HEK293 (cell line): ENCODE measurements around the gene PPEF2.
A peak's percentile ranks its signal among the peaks of the same experiment; 100 is the strongest.

ENCODE experiments used
- GLIS1 ChIP-seq: fragments of 450-650 bp; formaldehyde crosslinking; IDR thresholded peaks from 2 replicates; pipeline ENCODE4 v1.5.1; 2016; ENCODE audit warnings: missing biosample characterization, missing genetic modification characterization
- IKZF3 ChIP-seq: fragments of 450-650 bp; IDR thresholded peaks from 2 replicates; pipeline ENCODE4 v1.5.0; 2018; ENCODE audit warnings: missing biosample characterization, mild to moderate bottlenecking, missing genetic modification characterization, moderate library complexity
- KLF9 ChIP-seq: fragments of 450-650 bp; formaldehyde crosslinking; IDR thresholded peaks from 2 replicates; pipeline ENCODE4 v1.5.1; 2016; ENCODE audit warnings: missing biosample characterization, missing genetic modification characterization, low read depth
- OSR2 ChIP-seq: fragments of 450-650 bp; formaldehyde crosslinking; IDR thresholded peaks from 2 replicates; pipeline ENCODE4 v1.5.1; 2016; ENCODE audit warnings: missing biosample characterization, missing genetic modification characterization
- RBAK ChIP-seq: fragments of 450-650 bp; formaldehyde crosslinking; IDR thresholded peaks from 2 replicates; pipeline ENCODE4 v1.5.1; 2016; ENCODE audit warnings: missing biosample characterization, missing genetic modification characterization
- SALL2 ChIP-seq: fragments of 450-650 bp; formaldehyde crosslinking; IDR thresholded peaks from 2 replicates; pipeline ENCODE4 v1.5.0; 2017; ENCODE audit warnings: missing biosample characterization, mild to moderate bottlenecking, missing genetic modification characterization, borderline replicate concordance
- TCF7L2 ChIP-seq: IDR thresholded peaks from 2 replicates; pipeline ENCODE4 v1.6.1; 2011; ENCODE audit warnings: low read depth, mild to moderate bottlenecking, inconsistent platforms, low read length, moderate library complexity, borderline replicate concordance
- YY2 ChIP-seq: fragments of 450-650 bp; formaldehyde crosslinking; IDR thresholded peaks from 2 replicates; pipeline ENCODE4 v1.5.1; 2016; ENCODE audit warnings: missing biosample characterization, missing genetic modification characterization
- ZBTB44 ChIP-seq: fragments of 450-650 bp; IDR thresholded peaks from 2 replicates; pipeline ENCODE4 v1.5.1; 2018; ENCODE audit warnings: missing biosample characterization, mild to moderate bottlenecking, missing genetic modification characterization
- ZBTB49 ChIP-seq: fragments of 450-650 bp; formaldehyde crosslinking; IDR thresholded peaks from 2 replicates; pipeline ENCODE4 v1.5.1; 2016; ENCODE audit warnings: missing biosample characterization, missing genetic modification characterization, low read depth
- ZFP69B ChIP-seq: fragments of 450-650 bp; formaldehyde crosslinking; IDR thresholded peaks from 2 replicates; pipeline ENCODE4 v1.5.1; 2016; ENCODE audit warnings: missing biosample characterization, missing genetic modification characterization
- ZNF140 ChIP-seq: fragments of 450-650 bp; formaldehyde crosslinking; IDR thresholded peaks from 2 replicates; pipeline ENCODE4 v1.5.1; 2016; ENCODE audit warnings: missing biosample characterization, missing genetic modification characterization
- ZNF146 ChIP-seq: fragments of 450-650 bp; formaldehyde crosslinking; IDR thresholded peaks from 2 replicates; pipeline ENCODE4 v1.5.1; 2016; ENCODE audit warnings: missing biosample characterization, missing genetic modification characterization
- ZNF157 ChIP-seq: fragments of 450-650 bp; formaldehyde crosslinking; IDR thresholded peaks from 2 replicates; pipeline ENCODE4 v1.5.1; 2016; ENCODE audit warnings: missing biosample characterization, missing genetic modification characterization
- ZNF16 ChIP-seq: fragments of 450-650 bp; formaldehyde crosslinking; IDR thresholded peaks from 2 replicates; pipeline ENCODE4 v1.5.1; 2016; ENCODE audit warnings: low read depth, missing biosample characterization, missing genetic modification characterization
- ZNF223 ChIP-seq: fragments of 450-650 bp; formaldehyde crosslinking; IDR thresholded peaks from 2 replicates; pipeline ENCODE4 v1.5.1; 2016; ENCODE audit warnings: missing biosample characterization, missing genetic modification characterization
- ZNF248 ChIP-seq: fragments of 450-650 bp; formaldehyde crosslinking; IDR thresholded peaks from 2 replicates; pipeline ENCODE4 v1.5.1; 2017; ENCODE audit warnings: missing biosample characterization, missing genetic modification characterization
- ZNF26 ChIP-seq: fragments of 450-650 bp; formaldehyde crosslinking; IDR thresholded peaks from 2 replicates; pipeline ENCODE4 v1.5.1; 2016; ENCODE audit warnings: missing biosample characterization, missing genetic modification characterization
- ZNF266 ChIP-seq: fragments of 450-650 bp; formaldehyde crosslinking; IDR thresholded peaks from 2 replicates; pipeline ENCODE4 v1.5.1; 2016; ENCODE audit warnings: missing biosample characterization, missing genetic modification characterization, low read depth
- ZNF274 ChIP-seq, 2 experiments: fragments of 200-500 bp in 1 of 2; fragments of 450-650 bp in 1 of 2; sonication (Bioruptor generic) in 1 of 2; formaldehyde crosslinking in 1 of 2; IDR thresholded peaks; 2 replicates each; pipeline versions ENCODE4 v1.5.1 to v1.6.1; 2014 to 2016; ENCODE audit warnings: borderline replicate concordance in 1 of 2, inconsistent platforms in 1 of 2, low read length in 1 of 2, missing biosample characterization in 1 of 2, missing genetic modification characterization in 1 of 2
- ZNF324 ChIP-seq: fragments of 450-650 bp; formaldehyde crosslinking; IDR thresholded peaks from 2 replicates; pipeline ENCODE4 v1.5.1; 2016; ENCODE audit warnings: missing biosample characterization, missing genetic modification characterization
- ZNF366 ChIP-seq: fragments of 450-650 bp; formaldehyde crosslinking; conservative IDR thresholded peaks from 2 replicates; pipeline ENCODE4 v1.5.1; 2016; ENCODE audit warnings: missing biosample characterization, missing genetic modification characterization
- ZNF416 ChIP-seq: fragments of 450-650 bp; formaldehyde crosslinking; IDR thresholded peaks from 2 replicates; pipeline ENCODE4 v1.5.1; 2016; ENCODE audit warnings: missing biosample characterization, missing genetic modification characterization
- ZNF501 ChIP-seq: fragments of 450-650 bp; formaldehyde crosslinking; IDR thresholded peaks from 2 replicates; pipeline ENCODE4 v1.5.1; 2016; ENCODE audit warnings: missing biosample characterization, missing genetic modification characterization
- ZNF514 ChIP-seq: fragments of 450-650 bp; formaldehyde crosslinking; IDR thresholded peaks from 2 replicates; pipeline ENCODE4 v1.5.1; 2016; ENCODE audit warnings: missing biosample characterization, missing genetic modification characterization
- ZNF623 ChIP-seq: fragments of 450-650 bp; formaldehyde crosslinking; IDR thresholded peaks from 2 replicates; pipeline ENCODE4 v1.5.1; 2016; ENCODE audit warnings: missing biosample characterization, missing genetic modification characterization
- ZNF626 ChIP-seq: fragments of 450-650 bp; sonication (Bioruptor Pico); formaldehyde crosslinking; IDR thresholded peaks from 2 replicates; pipeline ENCODE4 v1.5.1; 2018; ENCODE audit warnings: missing biosample characterization, missing genetic modification characterization, inconsistent platforms
- ZNF664 ChIP-seq: fragments of 450-650 bp; formaldehyde crosslinking; IDR thresholded peaks from 2 replicates; pipeline ENCODE4 v1.5.1; 2016; ENCODE audit warnings: missing biosample characterization, missing genetic modification characterization
- ZNF747 ChIP-seq: fragments of 450-650 bp; formaldehyde crosslinking; IDR thresholded peaks from 2 replicates; pipeline ENCODE4 v1.5.1; 2016; ENCODE audit warnings: missing biosample characterization, missing genetic modification characterization
- ZSCAN30 ChIP-seq: fragments of 450-650 bp; IDR thresholded peaks from 2 replicates; pipeline ENCODE4 v1.5.1; 2018; ENCODE audit warnings: missing biosample characterization, mild to moderate bottlenecking, missing genetic modification characterization, moderate library complexity
- ZXDB ChIP-seq: fragments of 450-650 bp; formaldehyde crosslinking; IDR thresholded peaks from 2 replicates; pipeline ENCODE4 v1.5.1; 2016; ENCODE audit warnings: missing biosample characterization, missing genetic modification characterization
- TF ChIP-seq, protein P1 (sequence below): fragments of 450-650 bp; formaldehyde crosslinking; IDR thresholded peaks from 2 replicates; pipeline ENCODE4 v1.5.1; 2016; ENCODE audit warnings: missing biosample characterization, missing genetic modification characterization

Gene PPEF2

DNA sequence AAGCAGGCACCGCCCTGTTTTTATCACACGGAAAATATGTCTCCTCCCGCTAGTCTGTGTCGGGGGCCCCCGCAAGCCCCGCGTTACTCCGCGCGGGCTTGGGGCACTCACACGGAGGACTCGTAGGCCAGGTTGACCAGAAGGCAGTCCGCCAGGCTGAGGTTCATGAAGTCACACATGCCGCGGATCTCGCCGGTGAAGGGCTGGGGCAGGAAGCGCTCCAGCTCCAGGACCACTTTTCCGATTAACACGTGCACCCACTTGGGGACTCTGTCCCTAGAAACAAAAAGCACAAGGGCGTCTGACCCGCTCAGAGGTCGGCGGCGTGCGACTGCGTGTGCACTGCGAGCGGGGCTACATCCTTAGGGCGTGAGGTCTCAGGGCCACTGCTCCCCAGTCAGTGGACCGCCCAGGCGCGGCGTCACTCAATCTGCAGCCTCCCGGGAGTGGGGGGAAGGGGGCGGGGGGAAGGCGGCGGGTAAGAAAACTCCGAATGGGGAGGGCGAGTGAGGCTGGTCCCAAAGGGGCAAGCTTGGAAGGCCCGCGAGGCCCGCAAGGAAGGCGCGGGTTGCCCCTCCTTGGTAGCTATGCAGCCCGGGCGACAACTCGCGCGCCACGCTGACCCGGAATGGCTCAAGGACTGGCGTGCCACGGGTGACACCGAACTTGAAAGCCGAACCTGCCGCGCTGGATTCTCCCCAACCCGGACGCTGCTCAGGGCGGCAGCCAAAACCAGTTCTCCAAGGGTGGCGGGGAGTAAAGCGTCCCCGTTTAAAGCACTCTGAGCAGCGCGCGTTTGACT lies 37.8 kb upstream of the PPEF2 start (continued):
- TF ChIP-seq ZBTB44 (tag by site-specific recombination) (no peak), ZBTB49 (tag by site-specific recombination) (no peak), ZNF664 (no peak), ZNF324 (no peak), ZNF248 (tag by site-specific recombination) (no peak), ZNF626 (tag by site-specific recombination) (no peak), ZNF140 (tag by site-specific recombination) (no peak), ZSCAN30 (tag by site-specific recombination) (peak; percentile 14; the same call in 1 of the 2 replicates), ZNF26 (no peak), ZXDB (tag by site-specific recombination) (no peak; the same call in 1 of the 2 replicates), ZNF366 (no peak), TCF7L2 (no peak), ZFP69B (peak; percentile 49; the same call in 1 of the 2 replicates), ZNF266 (tag by site-specific recombination) (no peak), IKZF3 (no peak), ZNF157 (no peak), ZNF16 (tag by site-specific recombination) (no peak), ZNF274 (IDR thresholded peaks at IDR 0.05; ENCODE audit: low read length) (no peak), ZNF274 (tag by site-specific recombination; IDR thresholded peaks at IDR 0.05; ENCODE audit: borderline replicate concordance) (no peak), GLIS1 (tag by site-specific recombination) (no peak), ZNF747 (tag by site-specific recombination) (no peak), ZNF223 (no peak), YY2 (tag by site-specific recombination) (no peak), OSR2 (tag by site-specific recombination) (no peak), SALL2 (tag by site-specific recombination) (no peak), ZNF623 (tag by site-specific recombination) (no peak), ZNF416 (no peak), RBAK (tag by site-specific recombination) (no peak), ZNF146 (tag by site-specific recombination) (no peak), KLF9 (tag by site-specific recombination) (no peak), ZNF501 (peak; percentile 52; the same call in 1 of the 2 replicates), ZNF514 (tag by site-specific recombination) (no peak)
- TF ChIP-seq, protein P1, sequence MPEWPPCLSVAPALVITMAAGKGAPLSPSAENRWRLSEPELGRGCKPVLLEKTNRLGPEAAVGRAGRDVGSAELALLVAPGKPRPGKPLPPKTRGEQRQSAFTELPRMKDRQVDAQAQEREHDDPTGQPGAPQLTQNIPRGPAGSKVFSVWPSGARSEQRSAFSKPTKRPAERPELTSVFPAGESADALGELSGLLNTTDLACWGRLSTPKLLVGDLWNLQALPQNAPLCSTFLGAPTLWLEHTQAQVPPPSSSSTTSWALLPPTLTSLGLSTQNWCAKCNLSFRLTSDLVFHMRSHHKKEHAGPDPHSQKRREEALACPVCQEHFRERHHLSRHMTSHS (tag by site-specific recombination), result no peak
- TF ChIP-seq, all 188 proteins: peak for 16
